Measurements from ENCODE around the gene BUD13. TPM values are rescaled to one million over a fixed set of nuclear protein-coding genes. Genes with fewer than 3 reads are reported as not detected.

Gene BUD13
- total and polyA plus RNA-seq, 4 donors: 10.0 to 14.9 (median 13.3) TPM

DNA sequence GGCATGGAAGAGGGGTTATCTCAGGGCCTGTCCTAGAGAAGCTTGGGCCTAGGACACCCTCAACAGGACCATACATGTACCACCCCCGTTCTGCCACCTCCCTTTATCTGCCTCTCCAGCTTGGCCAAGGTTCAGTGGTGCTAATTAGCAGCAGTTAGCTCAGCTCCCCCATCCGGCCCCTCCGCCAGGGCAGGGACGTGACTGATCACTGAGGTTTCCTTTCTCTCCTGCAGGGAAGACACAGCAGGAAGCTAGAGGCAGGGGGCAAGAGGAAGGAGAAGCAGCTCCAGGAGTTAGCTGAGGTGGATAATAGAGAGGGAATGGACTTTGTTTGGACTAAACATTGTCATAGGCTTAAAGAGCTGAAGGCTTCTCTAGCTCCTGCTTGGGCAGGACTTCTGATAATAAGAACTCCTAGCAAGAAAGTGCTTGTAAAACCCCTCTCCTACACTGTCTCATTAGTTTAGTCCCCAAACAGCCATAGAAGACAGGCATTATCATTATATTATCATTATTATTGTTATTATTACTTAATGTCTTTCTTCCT is 53.8 kb downstream of the BUD13 start:
- Histone ChIP-seq H3K9me3 (ENCODE audit: control insufficient read depth in 4 of 4, insufficient read depth in 3 of 4, low read length in 3 of 4) (no peaks in the 10 kb centered on the region), H3K9ac (ENCODE audit: insufficient read depth in 1 of 2, low read length in 2 of 2) (no peak overlapping the region), H3K27me3 (ENCODE audit: control insufficient read depth in 3 of 3, insufficient read depth in 3 of 3, low read length in 2 of 3) (no peaks in the 10 kb centered on the region), H3K36me3 (ENCODE audit: control insufficient read depth in 4 of 4, insufficient read depth in 4 of 4, low read length in 4 of 4) (no peaks in the 10 kb centered on the region), H3K4me1 (ENCODE audit: control insufficient read depth in 5 of 5, insufficient read depth in 5 of 5, low read length in 5 of 5) (no peaks in the 10 kb centered on the region), H3K27ac (ENCODE audit: low read depth in 1 of 2, low read length in 1 of 2) (no peak overlapping the region), H3K4me3 (no peak overlapping the region)
- ATAC-seq (ENCODE audit: insufficient read depth, low FRiP score): no peak
- DNase-seq: no peak
- TF ChIP-seq, protein P1, sequence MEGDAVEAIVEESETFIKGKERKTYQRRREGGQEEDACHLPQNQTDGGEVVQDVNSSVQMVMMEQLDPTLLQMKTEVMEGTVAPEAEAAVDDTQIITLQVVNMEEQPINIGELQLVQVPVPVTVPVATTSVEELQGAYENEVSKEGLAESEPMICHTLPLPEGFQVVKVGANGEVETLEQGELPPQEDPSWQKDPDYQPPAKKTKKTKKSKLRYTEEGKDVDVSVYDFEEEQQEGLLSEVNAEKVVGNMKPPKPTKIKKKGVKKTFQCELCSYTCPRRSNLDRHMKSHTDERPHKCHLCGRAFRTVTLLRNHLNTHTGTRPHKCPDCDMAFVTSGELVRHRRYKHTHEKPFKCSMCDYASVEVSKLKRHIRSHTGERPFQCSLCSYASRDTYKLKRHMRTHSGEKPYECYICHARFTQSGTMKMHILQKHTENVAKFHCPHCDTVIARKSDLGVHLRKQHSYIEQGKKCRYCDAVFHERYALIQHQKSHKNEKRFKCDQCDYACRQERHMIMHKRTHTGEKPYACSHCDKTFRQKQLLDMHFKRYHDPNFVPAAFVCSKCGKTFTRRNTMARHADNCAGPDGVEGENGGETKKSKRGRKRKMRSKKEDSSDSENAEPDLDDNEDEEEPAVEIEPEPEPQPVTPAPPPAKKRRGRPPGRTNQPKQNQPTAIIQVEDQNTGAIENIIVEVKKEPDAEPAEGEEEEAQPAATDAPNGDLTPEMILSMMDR (IDR thresholded peaks at IDR 0.05; ENCODE audit: control extremely low read depth, extremely low read depth): no peak
- WGBS, 2 donors: 51 to 59% methylated on average over 4 of the region's 4 CpGs

DNA sequence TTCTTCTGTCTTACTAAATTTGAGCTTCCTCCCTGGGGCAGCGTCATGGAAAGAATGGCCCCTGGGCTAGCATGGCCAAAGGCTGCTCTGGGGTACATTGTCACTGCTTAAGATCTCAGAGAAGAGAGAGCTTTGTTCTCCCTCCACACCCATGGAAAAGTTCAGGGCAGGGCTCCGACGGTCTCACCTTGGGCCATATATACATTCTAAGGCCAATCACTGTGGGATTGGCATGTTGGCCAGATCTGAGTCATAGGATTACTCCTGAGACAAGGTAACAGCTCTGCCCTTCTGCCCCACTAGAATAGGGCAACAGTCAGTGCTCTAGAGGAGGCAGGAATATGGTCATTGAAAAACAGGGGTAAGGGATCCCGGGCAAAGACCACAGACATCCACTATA is 56.2 kb downstream of the BUD13 start:
- no peaks in the 10 kb centered on the region for H3K9me3 ChIP-seq (ENCODE audit: control insufficient read depth in 4 of 4, insufficient read depth in 3 of 4, low read length in 3 of 4)
- no peaks in the 10 kb centered on the region for H3K36me3 ChIP-seq (ENCODE audit: control insufficient read depth in 4 of 4, insufficient read depth in 4 of 4, low read length in 4 of 4)
- DNase-seq: no peak
- no peaks in the 10 kb centered on the region for H3K27me3 ChIP-seq (ENCODE audit: control insufficient read depth in 3 of 3, insufficient read depth in 3 of 3, low read length in 2 of 3)
- no peak for ATAC-seq (ENCODE audit: insufficient read depth, low FRiP score)
- 84 to 86% methylated on average over 4 of the region's 4 CpGs for WGBS, 2 donors
- H3K27ac ChIP-seq (ENCODE audit: low read depth in 1 of 2, low read length in 1 of 2): no peak overlapping the region
- TF ChIP-seq, protein P1 (IDR thresholded peaks at IDR 0.05; ENCODE audit: control extremely low read depth, extremely low read depth): no peak
- H3K4me3 ChIP-seq: no peak overlapping the region
- no peak overlapping the region for H3K9ac ChIP-seq (ENCODE audit: insufficient read depth in 1 of 2, low read length in 2 of 2)
- no peaks in the 10 kb centered on the region for H3K4me1 ChIP-seq (ENCODE audit: control insufficient read depth in 5 of 5, insufficient read depth in 5 of 5, low read length in 5 of 5)

DNA sequence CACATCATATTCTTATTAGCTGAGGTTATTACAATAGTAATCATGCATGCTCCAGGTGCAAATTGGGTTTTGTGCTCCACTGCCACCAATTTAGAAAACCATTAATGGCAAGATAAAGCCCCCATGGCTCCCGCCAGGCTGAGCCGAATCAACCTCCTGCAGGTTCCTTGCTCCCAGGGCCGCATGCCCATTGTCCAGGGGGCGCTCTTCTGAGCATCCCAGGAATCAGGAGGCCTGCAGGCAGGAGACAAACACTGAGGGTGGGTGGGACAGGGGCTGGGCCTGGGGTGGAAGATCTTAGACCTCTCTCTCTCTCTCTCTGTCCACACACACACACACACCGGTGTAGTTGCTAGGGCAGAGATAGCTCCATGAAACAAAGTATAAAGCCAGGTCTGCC is 57.4 kb downstream of the BUD13 start:
- H3K36me3 ChIP-seq (ENCODE audit: control insufficient read depth in 4 of 4, insufficient read depth in 4 of 4, low read length in 4 of 4): no peaks in the 10 kb centered on the region
- 85 to 87% methylated on average over 5 of the region's 5 CpGs for WGBS, 2 donors
- H3K4me1 ChIP-seq (ENCODE audit: control insufficient read depth in 5 of 5, insufficient read depth in 5 of 5, low read length in 5 of 5): no peaks in the 10 kb centered on the region
- ATAC-seq (ENCODE audit: insufficient read depth, low FRiP score): no peak
- H3K27ac ChIP-seq (ENCODE audit: low read depth in 1 of 2, low read length in 1 of 2): no peak overlapping the region
- no peak overlapping the region for H3K4me3 ChIP-seq
- no peaks in the 10 kb centered on the region for H3K27me3 ChIP-seq (ENCODE audit: control insufficient read depth in 3 of 3, insufficient read depth in 3 of 3, low read length in 2 of 3)
- no peaks in the 10 kb centered on the region for H3K9me3 ChIP-seq (ENCODE audit: control insufficient read depth in 4 of 4, insufficient read depth in 3 of 4, low read length in 3 of 4)
- DNase-seq: no peak
- no peak overlapping the region for H3K9ac ChIP-seq (ENCODE audit: insufficient read depth in 1 of 2, low read length in 2 of 2)
- TF ChIP-seq, protein P1 (IDR thresholded peaks at IDR 0.05; ENCODE audit: control extremely low read depth, extremely low read depth): no peak

DNA sequence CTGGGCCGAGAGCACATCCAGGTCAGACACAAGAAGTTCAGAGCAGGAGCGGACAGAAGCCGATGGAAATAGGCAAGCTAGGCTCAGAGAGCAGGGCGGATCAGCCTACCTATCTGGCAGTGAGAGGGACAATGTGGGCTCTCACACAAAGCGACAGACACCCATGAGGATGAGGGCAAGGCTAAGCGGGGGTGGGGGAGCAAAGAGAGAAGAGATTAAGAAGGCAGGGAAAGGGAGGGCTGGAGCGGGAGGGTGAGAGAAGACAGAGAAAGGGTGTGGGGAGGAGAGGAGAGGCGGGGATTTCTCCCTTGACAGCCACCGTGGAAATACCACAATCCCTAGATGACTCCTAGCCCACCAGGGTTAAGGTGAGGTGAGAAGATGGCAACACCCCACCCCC is 57.9 kb downstream of the BUD13 start:
- no peak overlapping the region for H3K9ac ChIP-seq (ENCODE audit: insufficient read depth in 1 of 2, low read length in 2 of 2)
- H3K4me1 ChIP-seq (ENCODE audit: control insufficient read depth in 5 of 5, insufficient read depth in 5 of 5, low read length in 5 of 5): no peaks in the 10 kb centered on the region
- no peak overlapping the region for H3K4me3 ChIP-seq
- no peak for ATAC-seq (ENCODE audit: insufficient read depth, low FRiP score)
- 90 to 91% methylated on average over 9 of the region's 9 CpGs for WGBS, 2 donors
- no peaks in the 10 kb centered on the region for H3K36me3 ChIP-seq (ENCODE audit: control insufficient read depth in 4 of 4, insufficient read depth in 4 of 4, low read length in 4 of 4)
- H3K27me3 ChIP-seq (ENCODE audit: control insufficient read depth in 3 of 3, insufficient read depth in 3 of 3, low read length in 2 of 3): peaks cover 0 to 1% (median 0%) of the 10 kb centered on the region in 3 donors
- no peaks in the 10 kb centered on the region for H3K9me3 ChIP-seq (ENCODE audit: control insufficient read depth in 4 of 4, insufficient read depth in 3 of 4, low read length in 3 of 4)
- no peak overlapping the region for H3K27ac ChIP-seq (ENCODE audit: low read depth in 1 of 2, low read length in 1 of 2)
- TF ChIP-seq, protein P1 (IDR thresholded peaks at IDR 0.05; ENCODE audit: control extremely low read depth, extremely low read depth): no peak
- no peak for DNase-seq
